ENCODE data around the gene RALGAPA2.

GRCh38 chr20:20737158-20737557, 24.7 kb upstream of the RALGAPA2 start:
- TF ChIP-seq CTCF (conservative IDR thresholded peaks at IDR 0.05; ENCODE audit: low read depth in 2 of 2), result no peak
- no peak for TF ChIP-seq POLR2AphosphoS5 (IDR thresholded peaks at IDR 0.05; ENCODE audit: low read depth)
- no peak for TF ChIP-seq CREB1 (CRISPR knock-in tag; IDR thresholded peaks at IDR 0.05; ENCODE audit: low read depth)
- TF ChIP-seq ZNF331 (CRISPR knock-in tag; IDR thresholded peaks at IDR 0.05; ENCODE audit: low read depth), result no peak
- no peak for TF ChIP-seq EZH2phosphoT487 (IDR thresholded peaks at IDR 0.05; ENCODE audit: unreplicated experiment)
- no peak for TF ChIP-seq REST (IDR thresholded peaks at IDR 0.05; ENCODE audit: unreplicated experiment)
- no peak for TF ChIP-seq EZH2 (IDR thresholded peaks at IDR 0.05; ENCODE audit: low read depth, unreplicated experiment)
- TF ChIP-seq JUNB (IDR thresholded peaks at IDR 0.05; ENCODE audit: unreplicated experiment), result no peak
- no peak for TF ChIP-seq ETS1 (IDR thresholded peaks at IDR 0.05)
